ENCODE measurements around the gene CDH24. TPM values are rescaled to one million over a fixed set of nuclear protein-coding genes. Genes with fewer than 3 reads are reported as not detected.

The CDH24 gene
- total and polyA plus RNA-seq, 10 donors: 1.3 to 9.4 (median 5.4) TPM

DNA sequence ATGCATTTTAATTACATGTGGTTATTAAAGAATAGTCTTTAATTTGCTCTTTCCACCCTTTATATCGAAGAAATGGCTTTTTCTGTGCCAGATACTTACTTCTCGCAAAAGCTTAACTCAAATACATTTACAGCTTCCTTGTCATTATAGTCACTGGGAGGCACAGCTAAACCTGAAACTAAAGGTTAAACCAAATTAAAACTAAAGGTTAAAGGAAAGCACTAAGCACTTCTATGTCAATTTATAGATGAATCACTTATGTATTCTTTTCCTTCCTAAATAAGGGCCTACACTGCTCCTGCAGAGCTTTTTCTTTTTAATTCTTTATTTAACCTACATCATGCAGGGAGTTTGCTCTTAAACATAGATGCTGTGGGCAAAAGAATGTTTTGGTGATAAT, 56.5 kb downstream of the CDH24 start:
- no peak for TF ChIP-seq POLR2AphosphoS5 (IDR thresholded peaks at IDR 0.05)
- TF ChIP-seq, protein P1, sequence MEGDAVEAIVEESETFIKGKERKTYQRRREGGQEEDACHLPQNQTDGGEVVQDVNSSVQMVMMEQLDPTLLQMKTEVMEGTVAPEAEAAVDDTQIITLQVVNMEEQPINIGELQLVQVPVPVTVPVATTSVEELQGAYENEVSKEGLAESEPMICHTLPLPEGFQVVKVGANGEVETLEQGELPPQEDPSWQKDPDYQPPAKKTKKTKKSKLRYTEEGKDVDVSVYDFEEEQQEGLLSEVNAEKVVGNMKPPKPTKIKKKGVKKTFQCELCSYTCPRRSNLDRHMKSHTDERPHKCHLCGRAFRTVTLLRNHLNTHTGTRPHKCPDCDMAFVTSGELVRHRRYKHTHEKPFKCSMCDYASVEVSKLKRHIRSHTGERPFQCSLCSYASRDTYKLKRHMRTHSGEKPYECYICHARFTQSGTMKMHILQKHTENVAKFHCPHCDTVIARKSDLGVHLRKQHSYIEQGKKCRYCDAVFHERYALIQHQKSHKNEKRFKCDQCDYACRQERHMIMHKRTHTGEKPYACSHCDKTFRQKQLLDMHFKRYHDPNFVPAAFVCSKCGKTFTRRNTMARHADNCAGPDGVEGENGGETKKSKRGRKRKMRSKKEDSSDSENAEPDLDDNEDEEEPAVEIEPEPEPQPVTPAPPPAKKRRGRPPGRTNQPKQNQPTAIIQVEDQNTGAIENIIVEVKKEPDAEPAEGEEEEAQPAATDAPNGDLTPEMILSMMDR (IDR thresholded peaks at IDR 0.05 in 8 of 11, conservative IDR thresholded peaks at IDR 0.05 in 3 of 11): no peak
- no peak for TF ChIP-seq POLR2A (IDR thresholded peaks at IDR 0.05)
- no peak for DNase-seq
- no peak overlapping the region for H3K4me3 ChIP-seq

DNA sequence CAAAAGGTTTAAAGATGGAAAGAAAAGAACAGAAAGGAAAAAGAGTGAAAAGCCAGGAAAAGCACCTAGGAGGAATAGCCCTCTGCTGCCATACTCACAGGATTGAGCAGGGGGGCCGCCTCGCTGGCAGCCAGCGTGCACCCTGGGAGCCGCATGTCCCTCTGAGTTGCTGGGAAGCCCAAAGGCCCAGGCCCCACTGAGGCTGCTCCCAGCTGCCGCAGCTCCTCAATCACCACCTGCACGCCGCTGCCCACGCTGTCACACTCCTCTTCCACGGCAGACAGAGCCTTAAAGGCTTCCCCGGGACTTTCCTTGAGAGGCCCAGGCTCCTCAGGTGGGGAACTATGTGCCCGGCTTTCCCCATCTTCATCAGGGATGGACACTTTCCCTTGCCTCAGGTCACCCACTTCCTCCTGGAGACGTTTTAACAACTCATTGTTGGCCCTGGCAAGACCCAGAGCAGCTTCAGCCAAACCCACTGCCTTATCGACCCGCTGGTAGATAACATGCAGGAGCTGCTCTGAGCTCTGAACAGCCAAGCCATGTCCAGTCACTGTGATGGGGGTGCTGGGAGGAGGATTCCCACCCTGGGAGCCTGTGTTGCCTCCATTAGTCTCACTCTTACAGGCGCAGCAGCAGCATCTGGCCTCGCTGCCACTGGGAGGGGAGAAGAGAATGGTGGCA, 58.8 kb downstream of the CDH24 start:
- Histone ChIP-seq H3K4me3 (no peak overlapping the region), H3K27me3 (replicated peaks in 1 of 7) (no peaks in the 10 kb centered on the region), H3K4me1 (peaks cover 0 to 7% (median 2%) of the 10 kb centered on the region in 6 donors), H3K27ac (no peak overlapping the region), H3K36me3 (peaks cover 0 to 28% (median 0%) of the 10 kb centered on the region in 6 donors), H3K9me3 (no peaks in the 10 kb centered on the region)
- TF ChIP-seq POLR2AphosphoS5 (IDR thresholded peaks at IDR 0.05) (no peak), POLR2A (IDR thresholded peaks at IDR 0.05) (no peak)
- TF ChIP-seq, protein P1 (IDR thresholded peaks at IDR 0.05 in 8 of 11, conservative IDR thresholded peaks at IDR 0.05 in 3 of 11): no peak
- WGBS, 5 donors: 91 to 97% (median 92%) methylated on average over 16 of the region's 16 CpGs
- DNase-seq: no peak
- intact Hi-C loops (cut with DNase I; ENCODE audit: low total_unique reads): loop anchor here (5.0 kb wide), 1 partner anchor 44 kb away; the partner anchor contains the start of gene PSMB11

More for the DNA sequence above, 56.5 kb downstream of the CDH24 start:
- Histone ChIP-seq H3K36me3 (peaks cover 0 to 20% (median 0%) of the 10 kb centered on the region in 6 donors), H3K27me3 (replicated peaks in 1 of 7) (no peaks in the 10 kb centered on the region), H3K4me1 (peaks cover 1 to 8% (median 3%) of the 10 kb centered on the region in 6 donors), H3K9me3 (no peaks in the 10 kb centered on the region), H3K27ac (no peak overlapping the region)
- intact Hi-C loops (cut with DNase I; ENCODE audit: low total_unique reads): no loop called here
- 91 to 97% (median 94%) methylated on average over 2 of the region's 2 CpGs for WGBS, 5 donors

DNA sequence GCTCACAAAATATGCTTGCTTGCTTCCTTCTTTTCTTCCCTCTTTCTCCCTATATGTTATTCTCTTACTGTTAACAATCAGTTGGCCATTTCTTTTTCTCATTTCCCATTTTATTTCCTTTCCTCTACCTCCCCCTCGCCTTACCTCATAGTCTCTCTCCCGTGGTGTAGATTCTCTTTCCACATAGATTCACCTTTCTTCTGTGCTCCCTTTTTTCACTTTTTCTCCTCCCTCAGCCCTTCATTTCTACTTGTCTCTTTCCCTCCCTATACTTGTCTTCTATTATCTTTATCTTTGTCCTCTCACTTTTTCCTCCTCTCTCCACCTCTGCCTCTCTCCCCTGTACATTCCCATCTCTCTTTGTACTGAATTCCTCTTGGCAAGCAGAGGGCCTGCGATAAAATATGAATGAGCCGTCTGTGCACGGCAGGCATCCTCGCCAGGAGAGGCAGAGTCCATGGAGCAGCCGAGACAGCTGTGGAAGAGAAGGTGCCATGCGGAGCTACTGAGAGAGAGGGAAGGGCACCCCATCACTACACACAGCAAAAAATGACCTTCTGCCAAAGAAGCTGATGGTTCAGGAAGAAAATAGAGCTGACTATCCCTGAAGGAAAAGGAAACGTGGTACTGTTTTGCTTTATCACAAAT, 59.5 kb downstream of the CDH24 start:
- Histone ChIP-seq H3K27ac (no peak overlapping the region), H3K4me3 (no peak overlapping the region), H3K9me3 (no peaks in the 10 kb centered on the region), H3K4me1 (peaks cover 0 to 7% (median 2%) of the 10 kb centered on the region in 6 donors), H3K27me3 (replicated peaks in 1 of 7) (no peaks in the 10 kb centered on the region), H3K36me3 (peaks cover 0 to 33% (median 0%) of the 10 kb centered on the region in 6 donors)
- intact Hi-C loops (cut with DNase I; ENCODE audit: low total_unique reads): loop anchor here (5.0 kb wide), 1 partner anchor 45 kb away; the partner anchor contains the start of gene PSMB11
- TF ChIP-seq, protein P1 (IDR thresholded peaks at IDR 0.05 in 8 of 11, conservative IDR thresholded peaks at IDR 0.05 in 3 of 11): no peak
- no peak for DNase-seq
- WGBS, 5 donors: 81 to 89% (median 87%) methylated on average over 9 of the region's 9 CpGs

Other genes starting within 250 kb of the CDH24 start
- gene SLC7A7, start 242.1 kb downstream of the CDH24 start, total RNA-seq: 100 to 1,000 TPM in 4 of 7 donors, 10 to 100 TPM in 3; 56.4 to 165 (median 112) TPM
- 10 to 100 TPM; 34.2 to 46.5 (median 35.3) TPM for gene SLC7A7, start 242.1 kb downstream of the CDH24 start, polyA plus RNA-seq
- 100 to 1,000 TPM in 1 of 7 donors, 10 to 100 TPM in 6; 55.2 to 111 (median 62.8) TPM for gene MRPL52, start 227.6 kb downstream of the CDH24 start, total RNA-seq
- 100 to 1,000 TPM in 2 of 3 donors, 10 to 100 TPM in 1; 88.8 to 138 (median 137) TPM for gene MRPL52, start 227.6 kb downstream of the CDH24 start, polyA plus RNA-seq
- 100 to 1,000 TPM in 1 of 7 donors, 10 to 100 TPM in 6; 42.6 to 126 (median 65.2) TPM for gene MMP14, start 220.9 kb downstream of the CDH24 start, total RNA-seq
- 10 to 100 TPM in 2 of 3 donors, 1 to 10 TPM in 1; 6.6 to 30.8 (median 15.6) TPM for gene MMP14, start 220.9 kb downstream of the CDH24 start, polyA plus RNA-seq
- 100 to 1,000 TPM in 6 of 7 donors, 10 to 100 TPM in 1; 99.6 to 205 (median 110) TPM for gene LRP10, start 185.8 kb downstream of the CDH24 start, total RNA-seq
- gene LRP10, start 185.8 kb downstream of the CDH24 start, polyA plus RNA-seq: 10 to 100 TPM in 1 of 3 donors, 1 to 10 TPM in 2; 7.9 to 22.3 (median 8.9) TPM
- 1 to 10 TPM; 1.4 to 5.8 (median 3.0) TPM for gene REM2, start 174.3 kb downstream of the CDH24 start, total RNA-seq
- 1 to 10 TPM; 2.2 to 5.2 (median 3.4) TPM for gene REM2, start 174.3 kb downstream of the CDH24 start, polyA plus RNA-seq
- gene RBM23, start 138.4 kb downstream of the CDH24 start, total RNA-seq: 100 to 1,000 TPM in 4 of 7 donors, 10 to 100 TPM in 3; 84.9 to 875 (median 103) TPM
- gene RBM23, start 138.4 kb downstream of the CDH24 start, polyA plus RNA-seq: 10 to 100 TPM; 19.0 to 40.3 (median 32.7) TPM
- gene PRMT5, start 128.1 kb downstream of the CDH24 start, total RNA-seq: 10 to 100 TPM; 31.1 to 44.7 (median 40.6) TPM
- 10 to 100 TPM; 18.6 to 30.6 (median 24.9) TPM for gene PRMT5, start 128.1 kb downstream of the CDH24 start, polyA plus RNA-seq
- 10 to 100 TPM; 37.7 to 83.5 (median 50.6) TPM for gene HAUS4, start 100.4 kb downstream of the CDH24 start, total RNA-seq
- 10 to 100 TPM; 21.1 to 44.3 (median 31.5) TPM for gene HAUS4, start 100.4 kb downstream of the CDH24 start, polyA plus RNA-seq
- gene AJUBA, start 75.0 kb downstream of the CDH24 start, total RNA-seq: 10 to 100 TPM in 1 of 7 donors, 1 to 10 TPM in 6; 1.4 to 11.0 (median 5.3) TPM
- 1 to 10 TPM in 1 of 3 donors, under 1 TPM in 2; 0.63 to 2.1 (median 0.68) TPM for gene AJUBA, start 75.0 kb downstream of the CDH24 start, polyA plus RNA-seq
- 10 to 100 TPM in 6 of 7 donors, 1 to 10 TPM in 1; 7.3 to 27.0 (median 11.3) TPM for gene C14orf93, start 47.4 kb downstream of the CDH24 start, total RNA-seq
- 1 to 10 TPM; 7.5 to 8.8 (median 8.0) TPM for gene C14orf93, start 47.4 kb downstream of the CDH24 start, polyA plus RNA-seq
- gene PSMB5, start 22.6 kb downstream of the CDH24 start, total RNA-seq: 10 to 100 TPM; 43.1 to 72.3 (median 55.1) TPM
- 10 to 100 TPM; 36.5 to 80.1 (median 60.9) TPM for gene PSMB5, start 22.6 kb downstream of the CDH24 start, polyA plus RNA-seq
- gene PSMB11, start 15.3 kb downstream of the CDH24 start, total RNA-seq: not detected
- gene PSMB11, start 15.3 kb downstream of the CDH24 start, polyA plus RNA-seq: under 1 TPM in 1 of 3 donors, not detected in 2; 0.03 TPM
- gene ACIN1, start 37.6 kb upstream of the CDH24 start, total RNA-seq: 100 to 1,000 TPM; 148 to 228 (median 211) TPM
- gene ACIN1, start 37.6 kb upstream of the CDH24 start, polyA plus RNA-seq: 100 to 1,000 TPM in 2 of 3 donors, 10 to 100 TPM in 1; 59.2 to 126 (median 119) TPM
- gene C14orf119, start 38.0 kb upstream of the CDH24 start, total RNA-seq: 10 to 100 TPM; 34.3 to 43.2 (median 37.8) TPM
- gene C14orf119, start 38.0 kb upstream of the CDH24 start, polyA plus RNA-seq: 10 to 100 TPM; 28.0 to 47.0 (median 40.2) TPM
- gene CIROP, start 47.5 kb upstream of the CDH24 start, total RNA-seq: not detected
- gene CIROP, start 47.5 kb upstream of the CDH24 start, polyA plus RNA-seq: not detected
- 1 to 10 TPM in 4 of 7 donors, under 1 TPM in 3; 0.64 to 9.6 (median 1.6) TPM for gene CEBPE, start 61.7 kb upstream of the CDH24 start, total RNA-seq
- gene CEBPE, start 61.7 kb upstream of the CDH24 start, polyA plus RNA-seq: 1 to 10 TPM; 1.2 to 3.5 (median 1.3) TPM
- 100 to 1,000 TPM in 1 of 7 donors, 10 to 100 TPM in 6; 23.5 to 106 (median 68.0) TPM for gene SLC7A8, start 126.1 kb upstream of the CDH24 start, total RNA-seq
- 1 to 10 TPM; 3.5 to 8.7 (median 6.7) TPM for gene SLC7A8, start 126.1 kb upstream of the CDH24 start, polyA plus RNA-seq
- not detected for gene RNF212B, start 180.4 kb upstream of the CDH24 start, total RNA-seq
- gene RNF212B, start 180.4 kb upstream of the CDH24 start, polyA plus RNA-seq: not detected
- 10 to 100 TPM in 2 of 7 donors, 1 to 10 TPM in 5; 7.3 to 13.0 (median 9.1) TPM for gene HOMEZ, start 228.6 kb upstream of the CDH24 start, total RNA-seq
- gene HOMEZ, start 228.6 kb upstream of the CDH24 start, polyA plus RNA-seq: 1 to 10 TPM; 3.1 to 5.4 (median 5.0) TPM
- gene PPP1R3E, start 245.3 kb upstream of the CDH24 start, total RNA-seq: 10 to 100 TPM; 18.6 to 31.7 (median 20.8) TPM
- 10 to 100 TPM; 22.1 to 36.7 (median 30.3) TPM for gene PPP1R3E, start 245.3 kb upstream of the CDH24 start, polyA plus RNA-seq
- gene BCL2L2, start 249.3 kb upstream of the CDH24 start, total RNA-seq: 10 to 100 TPM; 16.7 to 34.6 (median 24.9) TPM
- gene BCL2L2, start 249.3 kb upstream of the CDH24 start, polyA plus RNA-seq: 10 to 100 TPM in 1 of 3 donors, 1 to 10 TPM in 2; 5.4 to 19.2 (median 7.5) TPM

Measured in spleen (tissue), 11 donors.